ENCODE results near the gene DGKG.

- TF ChIP-seq, protein P1, sequence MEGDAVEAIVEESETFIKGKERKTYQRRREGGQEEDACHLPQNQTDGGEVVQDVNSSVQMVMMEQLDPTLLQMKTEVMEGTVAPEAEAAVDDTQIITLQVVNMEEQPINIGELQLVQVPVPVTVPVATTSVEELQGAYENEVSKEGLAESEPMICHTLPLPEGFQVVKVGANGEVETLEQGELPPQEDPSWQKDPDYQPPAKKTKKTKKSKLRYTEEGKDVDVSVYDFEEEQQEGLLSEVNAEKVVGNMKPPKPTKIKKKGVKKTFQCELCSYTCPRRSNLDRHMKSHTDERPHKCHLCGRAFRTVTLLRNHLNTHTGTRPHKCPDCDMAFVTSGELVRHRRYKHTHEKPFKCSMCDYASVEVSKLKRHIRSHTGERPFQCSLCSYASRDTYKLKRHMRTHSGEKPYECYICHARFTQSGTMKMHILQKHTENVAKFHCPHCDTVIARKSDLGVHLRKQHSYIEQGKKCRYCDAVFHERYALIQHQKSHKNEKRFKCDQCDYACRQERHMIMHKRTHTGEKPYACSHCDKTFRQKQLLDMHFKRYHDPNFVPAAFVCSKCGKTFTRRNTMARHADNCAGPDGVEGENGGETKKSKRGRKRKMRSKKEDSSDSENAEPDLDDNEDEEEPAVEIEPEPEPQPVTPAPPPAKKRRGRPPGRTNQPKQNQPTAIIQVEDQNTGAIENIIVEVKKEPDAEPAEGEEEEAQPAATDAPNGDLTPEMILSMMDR (IDR thresholded peaks at IDR 0.05) = no peak
- TF ChIP-seq POLR2A (IDR thresholded peaks at IDR 0.05) = no peak
These were observed 137.9 kb downstream of the DGKG start for GRCh38 chr3:186224041-186224610.

All from Peyer's patch (tissue), 4 donors.